ENCODE data around the gene KRTAP10-3. TPM values are rescaled to one million over a fixed set of nuclear protein-coding genes. Genes with fewer than 3 reads are reported as not detected.

The KRTAP10-3 gene
- total and polyA plus RNA-seq, 2 of the 13 experiments (the other 11 are each of a cell fraction or from before 2014, with no cell fraction given), result not detected

- TF ChIP-seq ZFP36 (IDR thresholded peaks at IDR 0.05; ENCODE audit: borderline replicate concordance, low read depth, low read length, partially characterized antibody), result no peak
- no peak for TF ChIP-seq ZNF570 (CRISPR knock-in tag; IDR thresholded peaks at IDR 0.05; ENCODE audit: borderline replicate concordance)
- no peak for TF ChIP-seq BCL3 (CRISPR knock-in tag; IDR thresholded peaks at IDR 0.05)
Observed at GRCh38 chr21:44531606-44532564, 26.7 kb downstream of the KRTAP10-3 start (continued).

DNA sequence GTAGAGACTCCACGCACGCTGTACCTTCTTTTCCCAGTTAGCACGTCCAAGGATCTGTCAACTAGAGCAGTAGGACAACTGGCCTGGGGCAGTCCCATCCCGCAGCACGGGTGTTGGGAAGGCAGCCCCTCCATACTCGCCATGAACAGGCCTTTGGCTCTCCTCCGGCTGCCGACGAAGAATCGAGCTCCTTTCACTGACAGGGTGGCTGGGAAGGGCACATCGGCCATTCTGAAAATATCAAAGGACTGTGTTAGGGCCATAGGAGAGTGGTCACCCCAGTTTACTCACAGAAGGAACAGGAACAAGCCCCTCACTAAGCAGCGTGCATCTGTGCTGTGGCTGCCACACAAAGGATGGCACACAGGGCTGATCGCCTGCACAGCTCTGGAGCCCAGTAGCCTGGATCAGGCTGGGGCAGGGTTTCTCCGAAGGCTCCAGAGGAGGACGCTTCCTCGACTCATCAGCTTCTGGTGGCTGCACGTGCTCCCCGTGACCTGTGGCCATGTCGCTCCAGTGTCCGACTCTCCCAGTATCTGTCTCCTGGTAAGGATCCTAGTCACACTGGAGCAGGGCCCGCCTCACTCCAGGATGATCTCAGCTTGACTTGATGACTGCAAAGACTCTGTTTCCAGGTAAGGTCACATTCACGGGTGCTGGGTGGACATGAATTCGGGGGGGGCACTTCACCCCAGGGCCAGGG is 27.5 kb downstream of the KRTAP10-3 start:
- Histone ChIP-seq H3K4me3 (replicated peaks in 1 of 3; ENCODE audit: insufficient read depth in 1 of 3, low read depth in 2 of 3, low read length in 3 of 3) (no peak overlapping the region), H2AFZ (ENCODE audit: low read length) (no peak overlapping the region), H3K79me2 (ENCODE audit: insufficient read depth, low read length) (no peaks in the 10 kb centered on the region), H3K36me3 (replicated peaks in 1 of 2; ENCODE audit: control insufficient read depth in 1 of 2, insufficient read depth in 2 of 2, low read length in 2 of 2) (no peaks in the 10 kb centered on the region), H4K20me1 (ENCODE audit: insufficient read depth, low read length) (no peaks in the 10 kb centered on the region), H3K4me1 (ENCODE audit: insufficient read depth, low read length) (peaks cover 7% of the 10 kb centered on the region), H3K9me3 (ENCODE audit: low read length) (no peaks in the 10 kb centered on the region), H3K27ac (ENCODE audit: extremely low read length, insufficient read depth, low read length) (no peak overlapping the region), H3K27me3 (ENCODE audit: control insufficient read depth in 1 of 2, insufficient read depth in 2 of 2, low read length in 2 of 2) (peaks cover 0 to 14% of the 10 kb centered on the region in 2 experiments; a peak in 1 of 5 replicates), H3K9ac (ENCODE audit: insufficient read depth, low read depth, low read length) (no peak overlapping the region), H3K4me2 (ENCODE audit: low read depth, low read length) (no peak overlapping the region)
- intact Hi-C loops (cut with micrococcal nuclease; ENCODE audit: unreplicated experiment), result no loop called here
- 47% methylated on average over 6 of the region's 23 CpGs for WGBS (ENCODE audit: low lambda C conversion rate)
- DNase-seq (ENCODE audit: low spot score) (no peak), ATAC-seq (no peak), FAIRE-seq (no peak)
- in situ Hi-C loops (cut with HindIII; ENCODE audit: extremely low pct_ligation_motif_present, low pct_unique_long_range_greater_than_20kb), result no loop called here
- TF ChIP-seq ZNF513 (CRISPR knock-in tag; conservative IDR thresholded peaks at IDR 0.05), result no peak
- TF ChIP-seq FLYWCH1 (CRISPR knock-in tag; IDR thresholded peaks at IDR 0.05), result no peak
- TF ChIP-seq ZNF549 (CRISPR knock-in tag; IDR thresholded peaks at IDR 0.05), result no peak
- no peak for TF ChIP-seq ZMYM2 (CRISPR knock-in tag; IDR thresholded peaks at IDR 0.05)
- no peak for TF ChIP-seq ZBTB26 (CRISPR knock-in tag; IDR thresholded peaks at IDR 0.05; ENCODE audit: borderline replicate concordance)
- TF ChIP-seq KDM5A (IDR thresholded peaks at IDR 0.05; ENCODE audit: borderline replicate concordance, low read length), result no peak
- TF ChIP-seq, protein P1, sequence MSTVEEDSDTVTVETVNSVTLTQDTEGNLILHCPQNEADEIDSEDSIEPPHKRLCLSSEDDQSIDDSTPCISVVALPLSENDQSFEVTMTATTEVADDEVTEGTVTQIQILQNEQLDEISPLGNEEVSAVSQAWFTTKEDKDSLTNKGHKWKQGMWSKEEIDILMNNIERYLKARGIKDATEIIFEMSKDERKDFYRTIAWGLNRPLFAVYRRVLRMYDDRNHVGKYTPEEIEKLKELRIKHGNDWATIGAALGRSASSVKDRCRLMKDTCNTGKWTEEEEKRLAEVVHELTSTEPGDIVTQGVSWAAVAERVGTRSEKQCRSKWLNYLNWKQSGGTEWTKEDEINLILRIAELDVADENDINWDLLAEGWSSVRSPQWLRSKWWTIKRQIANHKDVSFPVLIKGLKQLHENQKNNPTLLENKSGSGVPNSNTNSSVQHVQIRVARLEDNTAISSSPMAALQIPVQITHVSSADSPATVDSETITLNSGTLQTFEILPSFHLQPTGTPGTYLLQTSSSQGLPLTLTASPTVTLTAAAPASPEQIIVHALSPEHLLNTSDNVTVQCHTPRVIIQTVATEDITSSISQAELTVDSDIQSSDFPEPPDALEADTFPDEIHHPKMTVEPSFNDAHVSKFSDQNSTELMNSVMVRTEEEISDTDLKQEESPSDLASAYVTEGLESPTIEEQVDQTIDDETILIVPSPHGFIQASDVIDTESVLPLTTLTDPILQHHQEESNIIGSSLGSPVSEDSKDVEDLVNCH (CRISPR knock-in tag; IDR thresholded peaks at IDR 0.05), result no peak
- no peak for TF ChIP-seq RBFOX2 (IDR thresholded peaks at IDR 0.05; ENCODE audit: low read depth, low read length)
- TF ChIP-seq RBM22 (optimal IDR thresholded peaks at IDR 0.05; ENCODE audit: low read length), result no peak
- ChIA-PET POLR2A (no interaction called here), CTCF (ENCODE audit: low intra/inter-chr PET ratio, low total read pairs) (no interaction called here)
- no TSS peak for BruUV-seq (replicated peaks)
